GM21390 (cell line): Measurements from ENCODE around the gene RHOT2.

ENCODE experiments used
- ATAC-seq: cut with Tn5 transposase; IDR thresholded peaks from one replicate; pipeline ENCODE4 v1.9.1; 2021; ENCODE audit not compliant: unreplicated experiment

Gene RHOT2

DNA sequence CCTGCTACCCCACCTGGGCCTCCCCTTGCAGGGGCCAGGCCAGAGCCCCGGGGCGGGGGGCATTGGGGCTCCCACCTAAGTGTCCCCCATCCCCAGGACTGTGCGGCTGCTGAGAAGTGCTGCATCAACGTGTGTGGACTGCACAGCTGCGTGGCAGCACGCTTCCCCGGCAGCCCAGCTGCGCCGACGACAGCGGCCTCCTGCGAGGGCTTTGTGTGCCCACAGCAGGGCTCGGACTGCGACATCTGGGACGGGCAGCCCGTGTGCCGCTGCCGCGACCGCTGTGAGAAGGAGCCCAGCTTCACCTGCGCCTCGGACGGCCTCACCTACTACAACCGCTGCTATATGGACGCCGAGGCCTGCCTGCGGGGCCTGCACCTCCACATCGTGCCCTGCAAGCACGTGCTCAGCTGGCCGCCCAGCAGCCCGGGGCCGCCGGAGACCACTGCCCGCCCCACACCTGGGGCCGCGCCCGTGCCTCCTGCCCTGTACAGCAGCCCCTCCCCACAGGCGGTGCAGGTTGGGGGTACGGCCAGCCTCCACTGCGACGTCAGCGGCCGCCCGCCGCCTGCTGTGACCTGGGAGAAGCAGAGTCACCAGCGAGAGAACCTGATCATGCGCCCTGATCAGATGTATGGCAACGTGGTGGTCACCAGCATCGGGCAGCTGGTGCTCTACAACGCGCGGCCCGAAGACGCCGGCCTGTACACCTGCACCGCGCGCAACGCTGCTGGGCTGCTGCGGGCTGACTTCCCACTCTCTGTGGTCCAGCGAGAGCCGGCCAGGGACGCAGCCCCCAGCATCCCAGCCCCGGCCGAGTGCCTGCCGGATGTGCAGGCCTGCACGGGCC lies 35.2 kb upstream of the RHOT2 start:
- no peak for ATAC-seq

DNA sequence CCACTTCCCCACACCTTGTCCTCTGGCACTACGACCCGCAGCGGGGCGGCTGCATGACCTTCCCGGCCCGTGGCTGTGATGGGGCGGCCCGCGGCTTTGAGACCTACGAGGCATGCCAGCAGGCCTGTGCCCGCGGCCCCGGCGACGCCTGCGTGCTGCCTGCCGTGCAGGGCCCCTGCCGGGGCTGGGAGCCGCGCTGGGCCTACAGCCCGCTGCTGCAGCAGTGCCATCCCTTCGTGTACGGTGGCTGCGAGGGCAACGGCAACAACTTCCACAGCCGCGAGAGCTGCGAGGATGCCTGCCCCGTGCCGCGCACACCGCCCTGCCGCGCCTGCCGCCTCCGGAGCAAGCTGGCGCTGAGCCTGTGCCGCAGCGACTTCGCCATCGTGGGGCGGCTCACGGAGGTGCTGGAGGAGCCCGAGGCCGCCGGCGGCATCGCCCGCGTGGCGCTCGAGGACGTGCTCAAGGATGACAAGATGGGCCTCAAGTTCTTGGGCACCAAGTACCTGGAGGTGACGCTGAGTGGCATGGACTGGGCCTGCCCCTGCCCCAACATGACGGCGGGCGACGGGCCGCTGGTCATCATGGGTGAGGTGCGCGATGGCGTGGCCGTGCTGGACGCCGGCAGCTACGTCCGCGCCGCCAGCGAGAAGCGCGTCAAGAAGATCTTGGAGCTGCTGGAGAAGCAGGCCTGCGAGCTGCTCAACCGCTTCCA lies 34.4 kb upstream of the RHOT2 start:
- ATAC-seq: no peak

DNA sequence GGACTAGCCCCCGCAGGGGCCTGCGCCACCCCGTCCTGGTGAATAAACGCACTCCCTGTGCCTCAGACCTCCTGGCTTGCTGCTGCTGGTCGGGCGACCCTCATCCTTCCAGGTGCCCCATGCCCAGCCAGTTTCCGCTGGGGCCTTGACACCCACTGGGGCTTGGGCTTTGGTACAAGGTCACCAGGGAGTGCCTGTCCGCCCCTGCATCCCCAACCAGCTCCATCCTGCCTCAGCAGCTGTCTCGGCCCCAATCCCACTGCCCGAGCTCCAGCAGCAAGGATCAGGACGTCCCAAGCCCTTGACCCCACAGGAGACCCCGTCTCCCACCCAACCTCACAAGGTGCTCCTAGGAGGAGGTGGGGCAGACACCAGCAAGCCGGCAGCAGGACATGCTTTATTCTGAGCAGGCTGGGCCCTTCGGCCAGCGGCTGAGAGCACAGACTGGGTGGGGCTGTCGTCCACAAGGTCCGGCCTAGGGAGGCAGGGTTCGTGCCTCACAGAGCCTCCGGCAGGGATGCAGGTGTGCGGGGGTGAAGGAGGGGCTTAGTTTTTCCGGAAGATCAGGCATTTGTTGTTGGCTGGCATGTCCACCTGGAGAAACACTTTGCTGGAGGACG lies 33.8 kb upstream of the RHOT2 start:
- no peak for ATAC-seq

DNA sequence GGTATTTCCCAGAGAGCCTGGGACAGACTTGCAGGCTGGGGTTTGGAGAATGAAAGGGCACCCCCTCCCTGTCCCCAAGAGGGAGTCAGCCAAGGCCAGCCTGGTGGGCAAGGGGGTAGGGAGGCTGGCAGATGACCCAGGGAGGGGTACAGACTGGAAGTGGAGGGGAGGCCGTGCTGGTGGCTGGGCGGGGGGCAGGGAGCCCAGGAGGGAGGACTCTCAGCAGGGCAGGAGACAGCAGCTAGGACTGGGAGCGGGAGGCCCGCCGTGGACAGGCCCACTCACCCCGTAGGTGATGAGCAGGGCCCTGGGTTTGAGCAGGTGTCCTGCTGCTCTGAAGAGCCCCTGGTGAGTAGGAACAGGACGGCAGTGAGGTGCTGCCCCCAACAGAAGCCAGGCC lies 32.9 kb upstream of the RHOT2 start:
- no peak for ATAC-seq

DNA sequence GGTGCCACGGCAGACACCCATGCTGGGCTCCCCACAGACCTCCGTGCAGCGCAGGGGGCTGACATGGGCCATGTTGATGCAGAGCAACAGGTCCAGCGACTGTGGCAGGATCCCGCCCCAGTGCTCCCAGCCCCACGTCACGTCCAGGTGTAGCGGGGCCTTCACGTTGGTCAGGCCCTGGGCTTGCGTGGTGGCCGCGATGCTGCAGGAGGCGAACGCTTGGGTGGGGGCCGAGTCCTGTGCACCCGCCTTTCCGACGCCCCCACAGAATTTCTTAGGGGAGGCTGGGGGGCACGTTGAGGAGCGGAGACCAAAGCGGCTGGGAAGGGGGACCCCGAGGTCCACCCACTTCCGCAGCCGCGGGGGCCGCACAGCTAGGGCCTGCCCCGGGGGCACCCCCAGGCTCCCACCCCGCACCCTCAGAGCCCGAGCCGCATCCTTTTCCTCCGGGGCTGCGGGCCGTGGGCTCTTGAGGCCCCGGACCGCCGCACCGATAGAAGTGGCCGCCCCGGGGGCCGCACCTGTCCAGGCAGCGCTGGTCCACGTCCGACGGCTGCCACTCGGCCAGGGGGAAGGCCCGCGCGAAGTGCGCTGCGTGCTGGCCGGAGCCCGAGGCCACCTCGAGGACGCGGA lies 32.2 kb upstream of the RHOT2 start:
- peak; percentile 2 for ATAC-seq

DNA sequence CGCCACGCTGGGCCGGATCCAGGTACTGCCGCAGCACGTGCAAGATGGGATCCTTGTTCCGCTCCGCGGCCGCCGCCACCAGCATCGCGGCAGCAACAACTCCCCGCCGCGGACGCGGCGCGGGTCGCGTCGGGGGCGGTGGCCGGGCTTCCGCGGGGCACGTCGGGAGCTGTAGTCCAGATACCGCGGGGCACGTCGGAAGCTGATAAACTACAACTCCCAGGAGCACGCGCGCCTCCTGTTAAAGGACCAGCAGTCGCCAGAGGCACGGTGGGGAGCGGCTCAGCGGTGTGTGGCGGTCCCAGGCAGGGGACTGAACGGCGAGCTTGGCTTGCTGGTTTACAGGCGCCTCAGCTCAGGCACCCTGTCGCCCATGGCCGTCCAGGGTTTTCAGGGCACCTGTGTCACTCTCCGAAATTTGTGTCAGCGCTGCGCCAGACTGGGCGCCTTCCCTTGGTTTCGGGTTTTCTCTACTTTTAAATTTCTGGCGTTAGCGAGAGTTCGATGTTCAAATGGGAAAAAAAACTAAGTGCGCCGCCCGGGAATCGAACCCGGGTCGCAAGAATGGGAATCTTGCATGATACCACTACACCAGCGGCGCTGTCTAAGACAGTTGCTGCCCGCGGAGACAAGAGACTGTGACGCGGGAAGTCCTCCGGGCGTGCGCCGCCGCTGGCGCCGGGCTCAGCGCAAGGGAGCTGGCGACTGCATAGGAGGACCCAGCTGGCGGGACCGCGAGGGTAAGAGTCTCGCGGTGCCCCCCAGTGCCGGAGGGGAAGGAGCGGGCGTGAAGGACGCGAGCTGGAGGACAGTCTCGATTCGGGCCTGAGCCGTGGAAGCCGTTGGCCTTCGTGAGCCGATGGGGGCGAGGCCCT lies 31.5 kb upstream of the RHOT2 start, which contains the start of gene METTL26:
Gene METTL26 (minus strand): TSS at position 100 of the 875 bp plus-strand sequence. CDS start 15 bp downstream, at position 85.
- ATAC-seq: peak; percentile 59

DNA sequence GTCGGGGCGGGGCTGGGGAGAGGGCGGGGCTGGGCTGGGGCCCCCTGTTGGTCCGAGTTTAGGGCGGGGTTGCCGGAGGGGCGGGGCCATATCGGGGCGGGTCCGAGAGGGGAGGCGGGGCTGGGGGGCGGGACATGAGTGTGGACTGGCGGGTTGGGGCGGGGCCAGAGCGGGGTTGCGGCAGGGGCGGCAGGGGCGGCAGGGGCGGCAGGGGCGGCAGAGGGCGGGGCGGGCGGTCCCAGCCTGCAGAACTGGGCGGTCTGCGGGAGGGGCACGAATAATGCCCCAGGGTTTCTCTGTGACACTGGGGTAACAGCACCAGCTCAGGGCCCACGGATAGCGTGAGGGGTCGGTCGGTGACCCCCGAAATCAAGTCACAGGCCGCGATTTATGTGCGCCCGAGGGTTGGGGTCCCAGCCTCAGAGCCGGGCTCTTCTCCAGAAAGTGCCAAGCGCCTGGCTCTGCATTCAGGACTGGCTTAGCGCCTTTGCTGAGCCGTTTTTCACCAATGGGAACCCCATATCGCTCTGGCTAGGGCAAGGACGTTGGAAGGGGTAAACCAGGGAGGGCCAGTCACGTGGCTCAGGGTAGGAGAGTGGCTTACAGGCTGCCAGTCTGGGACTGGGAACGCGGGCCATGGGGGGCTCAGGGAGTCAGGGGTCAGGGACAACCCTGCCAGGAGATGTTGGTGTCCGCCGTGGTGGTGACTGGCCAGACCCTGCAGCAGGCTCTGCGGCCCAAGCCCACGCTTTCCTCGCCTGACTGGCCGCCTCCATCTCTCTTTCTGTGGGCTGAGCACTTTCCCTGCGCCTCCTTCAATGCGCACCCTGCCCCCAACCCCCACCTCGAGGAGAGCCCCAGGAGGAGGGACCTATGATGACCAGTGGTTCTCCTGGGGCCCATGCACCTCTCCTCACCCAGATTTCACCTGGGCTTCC lies 30.6 kb upstream of the RHOT2 start:
- no peak for ATAC-seq

DNA sequence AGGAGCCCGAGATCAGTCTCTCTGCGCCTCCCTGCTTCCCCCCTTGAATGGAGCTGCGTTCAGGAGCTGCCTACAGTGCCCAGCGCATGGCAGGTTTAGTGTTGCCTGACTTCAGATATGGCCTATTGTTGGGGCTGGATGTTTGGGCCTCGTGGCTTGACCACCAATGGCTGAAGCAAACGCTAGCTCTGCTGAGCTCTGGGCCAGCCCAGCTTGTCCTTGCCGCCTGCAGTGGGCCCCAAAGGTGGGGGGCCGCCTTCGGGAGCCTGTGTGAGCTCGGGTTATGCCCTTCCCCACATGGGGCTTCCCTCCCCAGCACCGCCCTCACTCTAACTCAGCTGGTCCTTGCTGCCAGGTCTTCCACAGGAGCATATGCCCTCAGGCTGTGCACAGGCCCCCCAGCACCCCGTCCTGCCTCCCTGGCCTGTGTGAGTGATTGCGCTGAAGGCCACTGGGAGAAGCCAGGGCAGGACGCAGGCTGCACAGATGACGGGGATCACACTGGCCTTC lies 29.8 kb upstream of the RHOT2 start:
- no peak for ATAC-seq

DNA sequence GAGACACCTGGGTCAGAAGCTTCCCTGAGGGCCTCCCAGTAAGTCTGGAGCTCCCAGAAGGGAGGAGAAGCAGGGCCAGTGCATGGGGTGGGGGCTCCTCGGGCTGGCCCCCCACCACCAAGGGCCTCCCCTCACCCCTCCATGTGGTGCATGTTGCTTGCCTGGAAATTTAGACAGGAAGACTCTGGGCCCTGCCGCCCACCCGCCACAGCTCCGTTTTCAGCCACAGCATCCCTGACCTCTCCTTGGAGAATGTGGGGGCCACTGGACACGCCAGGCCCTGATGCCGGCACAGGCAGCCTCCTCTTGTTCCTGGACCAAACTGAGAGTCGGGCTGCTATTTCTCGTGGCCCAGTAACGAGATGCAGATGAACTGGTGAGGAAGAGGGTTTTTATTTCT lies 29.1 kb upstream of the RHOT2 start:
- ATAC-seq: no peak

DNA sequence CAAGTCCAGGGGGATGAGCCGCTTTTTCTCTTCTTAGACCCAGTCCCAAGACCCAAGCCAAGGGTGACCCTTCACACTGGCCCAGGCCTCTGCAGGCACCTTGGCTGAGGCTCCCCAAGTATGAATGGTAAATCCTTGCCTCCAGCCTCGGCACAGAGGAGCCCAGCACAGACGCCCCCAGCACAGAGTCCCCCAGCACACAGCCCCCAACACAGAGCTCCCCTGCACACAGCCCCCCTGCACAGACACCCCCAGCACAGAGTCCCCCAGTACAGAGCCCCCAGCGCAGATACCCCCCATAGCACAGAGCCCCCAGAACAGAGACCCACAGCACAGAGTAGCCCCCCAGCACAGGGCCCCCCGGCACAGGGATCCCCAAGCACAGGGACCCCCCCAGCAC lies 27.3 kb upstream of the RHOT2 start:
- ATAC-seq: no peak

DNA sequence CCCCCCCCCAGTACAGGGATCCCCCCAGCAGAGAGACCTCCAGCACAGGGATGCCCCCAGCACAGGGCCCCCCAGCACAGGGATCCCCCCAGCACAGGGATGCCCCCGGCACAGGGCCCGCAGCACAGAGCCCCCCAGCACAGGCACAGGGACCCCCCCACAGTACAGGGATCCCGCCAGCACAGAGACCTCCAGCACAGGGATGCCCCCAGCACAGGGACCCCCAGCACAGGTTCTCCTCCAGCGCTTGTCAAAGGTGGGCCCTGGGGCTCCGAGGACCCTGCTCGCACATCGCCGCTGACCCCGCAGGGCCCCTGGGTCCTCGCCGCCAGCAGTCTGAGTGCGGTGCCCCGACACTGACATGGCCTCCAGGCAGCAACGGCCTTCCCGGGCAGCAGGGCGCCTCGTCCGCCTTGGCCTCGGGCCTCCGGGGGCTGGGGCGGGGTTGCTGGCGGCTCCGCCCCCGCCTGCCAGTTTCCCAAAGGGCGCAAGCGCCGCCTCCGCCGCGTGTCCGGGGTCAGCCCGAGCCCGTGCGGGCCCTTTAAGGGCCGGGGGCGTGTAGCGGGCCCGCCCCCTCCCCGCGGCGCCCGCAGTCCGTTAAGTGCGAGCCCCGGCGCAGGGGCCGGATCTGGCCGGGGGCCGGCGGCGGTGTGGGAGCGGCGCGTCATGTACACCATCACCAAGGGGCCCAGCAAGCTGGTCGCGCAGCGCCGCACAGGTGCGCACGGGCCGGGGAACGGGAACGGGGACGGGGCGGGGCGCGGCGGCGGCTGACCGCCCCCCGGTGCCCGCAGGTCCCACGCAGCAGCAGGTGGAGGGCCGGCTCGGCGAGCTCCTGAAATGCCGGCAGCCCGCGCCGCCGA lies 26.4 kb upstream of the RHOT2 start, which contains the start of gene MCRIP2:
Gene MCRIP2 (plus strand): TSS at position 503 of the 863 bp plus-strand sequence. CDS start 164 bp downstream, at position 667.
- ATAC-seq: peak; percentile 45

DNA sequence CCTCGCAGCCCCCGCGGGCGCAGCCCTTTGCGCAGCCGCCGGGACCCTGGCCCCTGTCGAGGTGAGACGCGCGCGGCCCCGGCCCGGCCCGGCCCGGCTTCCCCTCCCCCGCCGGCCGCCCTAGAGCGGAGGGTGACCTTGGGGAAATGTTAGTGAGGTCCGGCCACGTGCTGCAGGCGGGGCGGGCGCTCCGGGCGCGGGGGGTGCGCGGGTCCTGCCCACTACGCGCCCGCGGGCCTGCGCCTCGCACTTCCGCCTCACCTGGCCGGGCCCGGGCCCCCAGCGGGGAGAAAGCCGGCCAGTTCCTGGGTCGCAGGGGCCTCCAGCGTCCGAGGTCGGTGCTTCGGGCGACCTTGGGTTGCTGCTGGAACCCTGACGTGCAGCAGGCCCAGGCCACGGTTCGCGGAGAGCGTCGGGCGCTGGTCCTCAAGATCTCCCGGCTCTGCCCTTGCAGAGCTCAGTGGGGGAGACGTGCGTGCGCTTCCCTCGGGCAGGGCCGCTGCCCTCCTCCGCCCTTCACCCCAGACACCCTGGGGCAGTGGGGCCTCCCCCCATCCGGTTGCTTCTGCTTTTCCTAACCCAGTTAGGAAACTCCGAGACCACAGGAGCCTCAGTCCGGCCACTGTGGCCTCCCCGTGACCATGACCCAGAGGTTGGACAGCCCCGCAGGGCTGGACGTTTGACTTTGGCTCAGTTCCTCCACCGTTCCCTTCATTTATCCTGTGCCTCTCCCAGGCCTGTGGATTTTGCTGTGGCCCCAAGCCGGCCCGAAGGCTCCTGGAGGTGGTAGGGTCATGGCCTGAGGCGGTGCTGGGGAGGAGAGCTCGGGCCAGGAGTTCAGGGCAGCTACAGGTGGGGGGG lies 25.5 kb upstream of the RHOT2 start:
- peak; percentile 38 for ATAC-seq

DNA sequence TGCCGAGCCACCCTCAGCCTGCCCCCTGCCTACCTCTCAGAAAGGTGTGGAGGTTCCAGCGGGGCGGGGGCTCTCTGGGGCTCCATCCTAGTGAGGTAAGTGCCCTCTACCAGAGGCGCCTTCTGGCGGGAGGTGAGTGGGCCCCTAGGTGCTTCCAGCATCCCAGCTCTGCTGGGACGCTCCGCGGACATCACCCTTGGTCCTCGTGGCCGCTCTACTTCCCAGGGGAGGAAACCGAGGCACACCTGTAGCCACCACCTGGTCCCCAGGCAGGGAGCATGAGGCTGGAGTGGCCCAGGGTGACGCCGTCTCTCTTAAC lies 24.9 kb upstream of the RHOT2 start:
- ATAC-seq: no peak

DNA sequence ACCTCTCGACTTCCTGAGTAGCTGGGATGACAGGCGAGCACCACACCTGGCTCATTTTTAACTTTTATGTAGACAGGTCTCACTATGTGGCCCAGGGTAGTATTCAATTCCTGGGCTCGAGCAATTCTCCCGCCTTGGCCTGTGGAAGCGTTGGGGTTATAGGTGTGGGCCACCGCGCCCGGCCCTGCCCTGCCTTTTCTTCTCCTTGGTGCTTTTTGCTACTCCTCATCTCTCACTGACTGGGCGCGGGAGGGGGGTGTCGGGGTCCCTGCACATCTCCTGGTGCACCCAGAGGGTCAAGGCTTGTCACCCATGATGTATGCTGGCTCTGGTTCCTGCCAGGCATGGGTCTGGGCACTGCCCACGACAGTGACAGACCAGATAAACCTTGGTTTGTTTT lies 23.4 kb upstream of the RHOT2 start:
- no peak for ATAC-seq

DNA sequence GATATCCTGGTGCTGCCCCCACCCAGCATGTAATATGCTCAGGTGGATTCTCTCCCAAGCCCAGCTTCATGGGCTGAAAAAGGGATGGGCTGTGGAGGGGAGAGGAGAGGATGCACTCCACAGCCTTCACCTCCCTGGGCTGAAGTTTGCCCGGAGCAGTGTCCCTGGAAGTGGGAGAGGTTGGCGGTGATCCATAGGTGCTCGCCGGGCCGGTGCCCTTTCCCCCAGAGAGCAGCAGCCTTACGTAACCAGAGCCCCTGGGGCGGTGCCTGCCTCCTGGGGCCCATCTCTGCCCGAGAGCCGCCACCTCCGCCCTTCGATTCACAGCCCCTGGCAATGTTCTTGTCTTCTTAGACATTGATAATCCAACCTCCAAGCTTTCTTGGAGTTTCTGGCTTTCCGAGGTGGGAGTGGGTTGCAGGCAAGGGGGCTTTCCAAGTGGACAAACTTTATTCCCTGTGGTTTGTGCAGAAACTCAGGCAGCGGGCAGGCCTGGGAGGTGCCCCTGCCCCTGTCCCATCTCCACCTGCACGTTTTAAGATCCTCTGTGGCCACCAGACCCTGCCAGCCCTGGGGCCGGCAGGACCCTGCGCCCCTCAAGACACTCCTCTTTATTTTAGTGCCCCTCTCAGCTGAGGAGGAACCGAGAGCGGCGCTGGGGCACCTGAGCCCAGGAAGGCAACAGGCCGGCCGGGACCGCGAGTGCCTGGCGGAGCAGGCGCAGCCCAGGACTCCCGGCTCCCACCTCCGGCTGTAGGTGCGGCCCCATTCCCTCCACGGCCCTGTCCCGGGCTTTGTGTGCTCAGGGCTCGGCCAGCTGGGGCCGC lies 21.9 kb upstream of the RHOT2 start:
- ATAC-seq: no peak

DNA sequence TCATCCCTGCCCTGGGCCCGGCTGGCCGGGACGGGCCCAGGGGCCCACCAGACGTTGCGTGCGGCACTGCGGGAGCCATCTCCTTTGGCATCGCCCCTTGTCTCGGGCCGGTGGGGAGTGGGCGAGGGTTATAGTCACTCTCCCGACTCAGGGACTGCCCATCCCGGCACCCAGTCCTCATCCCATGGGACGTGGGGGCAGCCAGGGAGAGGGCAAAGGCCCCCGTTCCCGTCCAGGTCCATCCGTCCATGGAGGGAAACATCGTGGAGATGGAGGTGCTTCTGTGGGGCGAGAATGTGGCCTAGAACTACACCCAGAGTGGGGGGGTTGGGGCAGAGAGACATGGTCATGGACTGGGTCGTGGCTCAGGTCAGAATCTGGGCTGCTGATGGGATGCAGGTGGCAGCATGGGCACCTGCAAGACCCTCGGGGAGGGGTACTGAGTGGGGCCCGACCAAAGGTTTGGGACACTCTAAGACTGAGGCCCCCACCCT lies 21.2 kb upstream of the RHOT2 start:
- no peak for ATAC-seq
